A549 (cell line): ENCODE measurements around the gene SUSD3. TPM values are rescaled to one million over a fixed set of nuclear protein-coding genes. Genes with fewer than 3 reads are reported as not detected.

Experiments used
- ATAC-seq, 2 experiments: fragments of 200-7000 bp in 1 of 2; fragments of >200 bp in 1 of 2; cut with Nextera tagmentation in 1 of 2; cut with Tn5 transposase in 1 of 2; 3 replicates each; pipeline versions ENCODE4 v1.8.0 to v1.9.1; 2018 to 2020; ENCODE audit warnings: mild to moderate bottlenecking in 1 of 2, moderate library complexity in 1 of 2
- CTCF ChIA-PET: fragments of 300-600 bp; sonication (Branson Sonifier 250); formaldehyde crosslinking; extraction: SDS; loops from one replicate; lab custom pipeline; 2021; ENCODE audit warnings: antibody characterized with exemption, inconsistent platforms; lab: Yijun Ruan, JAX
- POLR2A ChIA-PET: fragments of 350-600 bp; formaldehyde crosslinking; extraction: SDS; loops from one replicate; lab custom pipeline; 2021; ENCODE audit warnings: antibody characterized with exemption, inconsistent platforms; lab: Yijun Ruan, JAX
- DNase-seq, 2 experiments: peaks; one replicate each; pipeline versions ENCODE4 v3.0.0 to v3.0.0-alpha.2; 2011 to 2016; ENCODE audit warnings: low read depth in 1 of 2, low spot score in 1 of 2
- FAIRE-seq: peaks from 2 replicates; lab custom pipeline; 2011; peaks lifted over from hg19 to GRCh38; lab: Jason Lieb, UNC
- H3K27ac ChIP-seq, 2 experiments: fragments of >200 bp; sonication (Bioruptor Twin); formaldehyde crosslinking; 3 replicates each; pipeline ENCODE4 v1.5.1; 2016 to 2017
- H3K4me1 ChIP-seq: fragments of >200 bp; sonication (Bioruptor Twin); formaldehyde crosslinking; 3 replicates; pipeline ENCODE4 v1.6.1; 2016
- H3K4me2 ChIP-seq: fragments of >200 bp; sonication (Bioruptor Twin); formaldehyde crosslinking; 3 replicates; pipeline ENCODE4 v1.6.1; 2016
- H3K4me3 ChIP-seq: fragments of >200 bp; sonication (Bioruptor Twin); formaldehyde crosslinking; 3 replicates; pipeline ENCODE4 v1.5.1; 2016
- H3K9me3 ChIP-seq: fragments of >200 bp; sonication (Bioruptor Twin); formaldehyde crosslinking; 3 replicates; pipeline ENCODE4 v1.6.1; 2016
- CBX2 ChIP-seq: fragments of 200-600 bp; sonication (generic); IDR thresholded peaks from 2 replicates; pipeline ENCODE4 v1.6.1; 2016; ENCODE audit warnings: low read depth, mild to moderate bottlenecking, borderline replicate concordance
- CBX8 ChIP-seq: fragments of 200-600 bp; sonication (generic); IDR thresholded peaks from 2 replicates; pipeline ENCODE4 v1.6.1; 2016
- CEBPB ChIP-seq, 2 experiments: fragments of >200 bp in 1 of 2; sonication (Bioruptor Twin) in 1 of 2; formaldehyde crosslinking in 1 of 2; IDR thresholded peaks; 2 replicates each; pipeline ENCODE4 v1.6.1; 2012 to 2016
- CHD4 ChIP-seq: fragments of 200-600 bp; sonication (generic); IDR thresholded peaks from 2 replicates; pipeline ENCODE4 v1.6.1; 2016; ENCODE audit warnings: antibody characterized with exemption, mild to moderate bottlenecking, borderline replicate concordance
- FOSL2 ChIP-seq, 2 experiments: fragments of 450-650 bp in 1 of 2; fragments of >200 bp in 1 of 2; sonication (Bioruptor Twin) in 1 of 2; formaldehyde crosslinking; IDR thresholded peaks; 2 replicates each; pipeline versions ENCODE4 v1.5.0 to v1.6.1; 2016 to 2020; ENCODE audit warnings: mild to moderate bottlenecking in 1 of 2, moderate library complexity in 1 of 2
- FOXS1 ChIP-seq: fragments of 250-450 bp; sonication (Bioruptor Pico); IDR thresholded peaks from 2 replicates; pipeline ENCODE4 v1.5.0; 2020; ENCODE audit warnings: mild to moderate bottlenecking, moderate library complexity
- GATA3 ChIP-seq: IDR thresholded peaks from 2 replicates; pipeline ENCODE4 v1.6.1; 2012; ENCODE audit warnings: borderline replicate concordance
- HDAC2 ChIP-seq: fragments of 200-600 bp; sonication (generic); IDR thresholded peaks from 2 replicates; pipeline ENCODE4 v1.6.1; 2016
- HES2 ChIP-seq: fragments of >200 bp; sonication (Bioruptor Twin); formaldehyde crosslinking; IDR thresholded peaks from 2 replicates; pipeline ENCODE4 v1.6.1; 2016
- HEYL ChIP-seq: fragments of 250-450 bp; sonication (Bioruptor Pico); IDR thresholded peaks from 2 replicates; pipeline ENCODE4 v1.8.0; 2021; ENCODE audit warnings: mild to moderate bottlenecking, moderate library complexity
- HOXB13 ChIP-seq: fragments of 250-450 bp; sonication (Bioruptor Pico); IDR thresholded peaks from 2 replicates; pipeline ENCODE4 v1.5.0; 2020; ENCODE audit warnings: low read depth, mild to moderate bottlenecking, moderate library complexity
- JUN ChIP-seq, 2 experiments: fragments of >200 bp; sonication (Bioruptor Twin); formaldehyde crosslinking; IDR thresholded peaks; 2 replicates in 1 of 2; 3 replicates in 1 of 2; pipeline ENCODE4 v1.6.1; 2016 to 2017
- JUNB ChIP-seq: fragments of >200 bp; sonication (Bioruptor Twin); formaldehyde crosslinking; IDR thresholded peaks from 2 replicates; pipeline ENCODE4 v1.6.1; 2016
- MAFK ChIP-seq: fragments of 450-650 bp; IDR thresholded peaks from 2 replicates; pipeline ENCODE4 v1.6.1; 2014; ENCODE audit not compliant: partially characterized antibody
- MAZ ChIP-seq: fragments of 150-350 bp; IDR thresholded peaks from 2 replicates; pipeline ENCODE4 v1.6.1; 2014; ENCODE audit warnings: antibody characterized with exemption, low read depth, low read length, borderline replicate concordance
- NFE2L2 ChIP-seq: fragments of 150-350 bp; conservative IDR thresholded peaks from 2 replicates; pipeline ENCODE4 v1.6.1; 2014; ENCODE audit warnings: low read length
- NPAS2 ChIP-seq: fragments of 250-450 bp; sonication (Bioruptor Pico); IDR thresholded peaks from 2 replicates; pipeline ENCODE4 v1.8.0; 2022; ENCODE audit warnings: mild to moderate bottlenecking, moderate library complexity, borderline replicate concordance
- NR3C1 ChIP-seq: fragments of >200 bp; sonication (Bioruptor Twin); formaldehyde crosslinking; IDR thresholded peaks from 3 replicates; pipeline ENCODE4 v1.6.1; 2017
- POLR2A ChIP-seq: IDR thresholded peaks from 2 replicates; pipeline ENCODE4 v1.6.1; 2012; ENCODE audit warnings: mild to moderate bottlenecking, low read length
- POLR2AphosphoS2 ChIP-seq: conservative IDR thresholded peaks from 2 replicates; pipeline ENCODE4 v1.6.1; 2012; ENCODE audit warnings: low read length, improper control_type of control experiment, inconsistent platforms
- RARB ChIP-seq: fragments of 250-450 bp; sonication (Bioruptor Pico); IDR thresholded peaks from 2 replicates; pipeline ENCODE4 v1.8.0; 2021; ENCODE audit warnings: mild to moderate bottlenecking, moderate library complexity
- RFX5 ChIP-seq: fragments of 450-650 bp; IDR thresholded peaks from 2 replicates; pipeline ENCODE4 v1.7.1; 2014; ENCODE audit warnings: antibody characterized with exemption, mild to moderate bottlenecking, moderate library complexity
- TFCP2L1 ChIP-seq: fragments of 250-450 bp; sonication (Bioruptor Pico); IDR thresholded peaks from 2 replicates; pipeline ENCODE4 v1.5.0; 2021; ENCODE audit warnings: mild to moderate bottlenecking
- TP53 ChIP-seq: fragments of 250-450 bp; sonication (Bioruptor Pico); IDR thresholded peaks from 2 replicates; pipeline ENCODE4 v1.5.0; 2021; ENCODE audit warnings: mild to moderate bottlenecking, moderate library complexity
- ZNF302 ChIP-seq: fragments of 250-450 bp; sonication (Bioruptor Pico); IDR thresholded peaks from 2 replicates; pipeline ENCODE4 v1.9.0; 2021; ENCODE audit warnings: inconsistent platforms, mild to moderate bottlenecking, moderate library complexity
- ZSCAN20 ChIP-seq: fragments of 250-450 bp; sonication (Bioruptor Pico); IDR thresholded peaks from 2 replicates; pipeline ENCODE4 v1.8.0; 2022; ENCODE audit warnings: mild to moderate bottlenecking, moderate library complexity
- WGBS: methylation state at CpG from one replicate; pipeline ENCODE4 v1.1.6; 2017; ENCODE audit errors: missing lambda C conversion rate; 5-methylcytosine and 5-hydroxymethylcytosine counted together
- polyA plus RNA-seq, 4 experiments: library from polyadenylated mRNA; depleted of rRNA in 3 of 4; stranded (reverse); fragments of >200 nt; fragmentation: RNase III in 1 of 4; extraction: RNeasy Plus Mini Kit Qiagen cat#74134 plus additional on column Dnase treatment in 1 of 4; gene quantifications; 2 replicates in 3 of 4; 3 replicates in 1 of 4; pipeline ENCODE4 v1.2.3, GENCODE V29; 2011 to 2017
- TF ChIP-seq, protein P1 (sequence below): IDR thresholded peaks from 2 replicates; pipeline ENCODE4 v1.6.1; 2012; ENCODE audit warnings: low read depth, borderline replicate concordance
- TF ChIP-seq, protein P2 (sequence below): fragments of 150-350 bp; IDR thresholded peaks from 2 replicates; pipeline ENCODE4 v1.6.1; 2014; ENCODE audit warnings: low read depth, mild to moderate bottlenecking, low read length
- TF ChIP-seq, protein P3 (sequence below): IDR thresholded peaks from 2 replicates; pipeline ENCODE4 v1.6.1; 2012
- TF ChIP-seq, protein P4 (sequence below): fragments of >200 bp; sonication (Bioruptor Twin); formaldehyde crosslinking; IDR thresholded peaks from 3 replicates; pipeline ENCODE4 v1.6.1; 2016

Gene SUSD3
- polyA plus RNA-seq, 2 of the 4 experiments (the other 2 are of a cell fraction): 0.27 to 0.34 TPM

DNA sequence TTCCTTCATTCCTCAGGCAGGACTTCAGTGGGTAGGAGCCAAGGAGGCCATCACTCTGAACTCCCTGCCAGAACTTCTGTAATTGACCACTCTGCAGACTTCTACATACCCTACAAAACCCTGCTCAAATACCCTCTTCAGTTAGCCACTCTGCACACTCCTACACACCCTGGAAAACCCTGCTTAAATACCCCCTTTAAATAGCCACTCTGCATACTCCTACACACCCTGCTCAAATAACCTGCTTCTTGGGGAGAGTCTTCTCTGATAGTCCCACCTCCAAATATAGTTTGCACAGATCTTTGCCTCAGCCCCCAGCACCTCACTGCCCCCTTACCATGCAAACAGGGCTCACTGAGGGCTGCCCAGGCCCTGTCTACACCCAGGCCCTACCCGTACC, 18.9 kb downstream of the SUSD3 start:
- ChIA-PET CTCF (no interaction called here), POLR2A (no interaction called here)
- WGBS: 86% methylated on average over 1 of the region's 1 CpG
- H3K4me1 ChIP-seq: 0 out of 3 replicates have a peak, but pooled peaks cover 5% of the 10 kb centered on the region
- H3K27ac ChIP-seq: no peak overlapping the region
- no peaks in the 10 kb centered on the region for H3K9me3 ChIP-seq
- H3K4me3 ChIP-seq: no peak overlapping the region
- no peak for DNase-seq
- ATAC-seq: no peak
- no peak overlapping the region for H3K4me2 ChIP-seq
- TF ChIP-seq MAZ (no peak), HES2 (no peak), ZSCAN20 (CRISPR knock-in tag) (no peak), NPAS2 (CRISPR knock-in tag) (no peak), HEYL (no peak), JUN (IDR thresholded peaks at IDR 0.05) (no peak), MAFK (no peak), TP53 (CRISPR knock-in tag) (no peak), ZNF302 (CRISPR knock-in tag) (no peak), POLR2A (no peak), TFCP2L1 (CRISPR knock-in tag) (no peak), NR3C1 (no peak)
- TF ChIP-seq, protein P1, sequence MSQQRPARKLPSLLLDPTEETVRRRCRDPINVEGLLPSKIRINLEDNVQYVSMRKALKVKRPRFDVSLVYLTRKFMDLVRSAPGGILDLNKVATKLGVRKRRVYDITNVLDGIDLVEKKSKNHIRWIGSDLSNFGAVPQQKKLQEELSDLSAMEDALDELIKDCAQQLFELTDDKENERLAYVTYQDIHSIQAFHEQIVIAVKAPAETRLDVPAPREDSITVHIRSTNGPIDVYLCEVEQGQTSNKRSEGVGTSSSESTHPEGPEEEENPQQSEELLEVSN: no peak
- TF ChIP-seq, protein P2, sequence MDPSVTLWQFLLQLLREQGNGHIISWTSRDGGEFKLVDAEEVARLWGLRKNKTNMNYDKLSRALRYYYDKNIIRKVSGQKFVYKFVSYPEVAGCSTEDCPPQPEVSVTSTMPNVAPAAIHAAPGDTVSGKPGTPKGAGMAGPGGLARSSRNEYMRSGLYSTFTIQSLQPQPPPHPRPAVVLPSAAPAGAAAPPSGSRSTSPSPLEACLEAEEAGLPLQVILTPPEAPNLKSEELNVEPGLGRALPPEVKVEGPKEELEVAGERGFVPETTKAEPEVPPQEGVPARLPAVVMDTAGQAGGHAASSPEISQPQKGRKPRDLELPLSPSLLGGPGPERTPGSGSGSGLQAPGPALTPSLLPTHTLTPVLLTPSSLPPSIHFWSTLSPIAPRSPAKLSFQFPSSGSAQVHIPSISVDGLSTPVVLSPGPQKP: no peak
- no peak for FAIRE-seq

DNA sequence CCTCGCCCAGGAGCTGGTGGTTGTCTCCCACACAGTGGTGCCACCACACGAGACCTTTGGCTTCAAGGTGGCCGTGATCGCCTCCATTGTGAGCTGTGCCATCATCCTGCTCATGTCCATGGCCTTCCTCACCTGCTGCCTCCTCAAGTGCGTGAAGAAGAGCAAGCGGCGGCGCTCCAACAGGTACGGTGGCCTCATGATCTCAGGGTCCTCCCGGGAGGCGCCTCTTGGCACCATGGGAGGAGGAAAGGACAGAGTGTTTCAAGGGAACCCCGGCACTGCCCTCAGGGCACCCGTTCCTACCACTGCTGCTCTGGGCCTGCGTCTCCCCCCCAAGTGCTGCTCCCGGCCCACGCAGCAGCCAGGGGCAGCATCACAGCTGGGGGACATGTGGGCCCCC, 19.3 kb downstream of the SUSD3 start:
- CTCF ChIA-PET: no interaction called here
- Histone ChIP-seq H3K4me2 (no peak overlapping the region), H3K9me3 (no peaks in the 10 kb centered on the region), H3K4me1 (0 out of 3 replicates have a peak, but pooled peaks cover under 1% of the 10 kb centered on the region), H3K27ac (no peak overlapping the region), H3K4me3 (no peak overlapping the region)
- TF ChIP-seq HDAC2 (no peak), RARB (no peak), NFE2L2 (no peak), TP53 (CRISPR knock-in tag) (no peak), GATA3 (no peak), CBX2 (no peak), JUN (IDR thresholded peaks at IDR 0.05) (no peak), JUNB (no peak), HOXB13 (CRISPR knock-in tag) (no peak), CHD4 (no peak), NPAS2 (CRISPR knock-in tag) (no peak), FOSL2 (IDR thresholded peaks at IDR 0.05) (no peak), FOSL2 (CRISPR knock-in tag; IDR thresholded peaks at IDR 0.05) (no peak), POLR2AphosphoS2 (no peak), FOXS1 (CRISPR knock-in tag) (no peak), RFX5 (no peak), CBX8 (no peak), CEBPB (IDR thresholded peaks at IDR 0.05) (no peak)
- TF ChIP-seq, protein P3, sequence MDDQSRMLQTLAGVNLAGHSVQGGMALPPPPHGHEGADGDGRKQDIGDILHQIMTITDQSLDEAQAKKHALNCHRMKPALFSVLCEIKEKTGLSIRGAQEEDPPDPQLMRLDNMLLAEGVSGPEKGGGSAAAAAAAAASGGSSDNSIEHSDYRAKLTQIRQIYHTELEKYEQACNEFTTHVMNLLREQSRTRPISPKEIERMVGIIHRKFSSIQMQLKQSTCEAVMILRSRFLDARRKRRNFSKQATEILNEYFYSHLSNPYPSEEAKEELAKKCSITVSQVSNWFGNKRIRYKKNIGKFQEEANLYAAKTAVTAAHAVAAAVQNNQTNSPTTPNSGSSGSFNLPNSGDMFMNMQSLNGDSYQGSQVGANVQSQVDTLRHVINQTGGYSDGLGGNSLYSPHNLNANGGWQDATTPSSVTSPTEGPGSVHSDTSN: no peak
- TF ChIP-seq, protein P4, sequence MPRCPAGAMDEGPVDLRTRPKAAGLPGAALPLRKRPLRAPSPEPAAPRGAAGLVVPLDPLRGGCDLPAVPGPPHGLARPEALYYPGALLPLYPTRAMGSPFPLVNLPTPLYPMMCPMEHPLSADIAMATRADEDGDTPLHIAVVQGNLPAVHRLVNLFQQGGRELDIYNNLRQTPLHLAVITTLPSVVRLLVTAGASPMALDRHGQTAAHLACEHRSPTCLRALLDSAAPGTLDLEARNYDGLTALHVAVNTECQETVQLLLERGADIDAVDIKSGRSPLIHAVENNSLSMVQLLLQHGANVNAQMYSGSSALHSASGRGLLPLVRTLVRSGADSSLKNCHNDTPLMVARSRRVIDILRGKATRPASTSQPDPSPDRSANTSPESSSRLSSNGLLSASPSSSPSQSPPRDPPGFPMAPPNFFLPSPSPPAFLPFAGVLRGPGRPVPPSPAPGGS: no peak
- TF ChIP-seq, protein P1: no peak
- no peak for DNase-seq
- no peak for FAIRE-seq
- 93% methylated on average over 13 of the region's 16 CpGs for WGBS
- no peak for ATAC-seq
- POLR2A ChIA-PET: no interaction called here
